Stimulated activated naive CD8-positive, alpha-beta T cell treated with anti-CD3 and anti-CD28 coated beads, Interleukin-15, Interleukin-2, amounts not matched to agents 100 U/mL and 50 U/mL, for 24 hours (primary cell): ENCODE measurements around the gene ZNF106.

ENCODE experiments used
- ATAC-seq: fragments of 150-1000 bp; cut with Tn5 transposase; one replicate; pipeline ENCODE4 v1.10.0; 2021
- DNase-seq: peaks from one replicate; pipeline ENCODE4 v3.0.0; 2021

The ZNF106 gene

DNA sequence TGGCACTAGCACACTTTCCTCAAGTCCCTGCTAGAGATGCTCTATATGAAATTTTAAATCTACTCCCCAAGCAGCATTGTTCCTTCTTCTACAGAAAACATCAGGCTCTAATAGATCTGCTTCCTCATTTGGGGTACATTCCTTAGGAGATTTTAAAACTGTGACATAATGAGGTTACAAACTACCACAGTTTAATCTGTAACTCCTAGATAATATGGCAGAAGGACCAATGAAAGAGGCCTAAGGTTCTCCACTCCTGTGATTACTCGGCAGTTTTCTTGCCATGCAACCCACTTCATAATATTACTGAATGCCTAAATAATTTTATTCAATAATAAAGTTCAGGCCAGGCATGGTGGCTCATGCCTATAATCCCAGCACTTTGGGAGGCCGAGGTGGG lies 16.1 kb downstream of the ZNF106 start:
- ATAC-seq (no peak), DNase-seq (no peak)

DNA sequence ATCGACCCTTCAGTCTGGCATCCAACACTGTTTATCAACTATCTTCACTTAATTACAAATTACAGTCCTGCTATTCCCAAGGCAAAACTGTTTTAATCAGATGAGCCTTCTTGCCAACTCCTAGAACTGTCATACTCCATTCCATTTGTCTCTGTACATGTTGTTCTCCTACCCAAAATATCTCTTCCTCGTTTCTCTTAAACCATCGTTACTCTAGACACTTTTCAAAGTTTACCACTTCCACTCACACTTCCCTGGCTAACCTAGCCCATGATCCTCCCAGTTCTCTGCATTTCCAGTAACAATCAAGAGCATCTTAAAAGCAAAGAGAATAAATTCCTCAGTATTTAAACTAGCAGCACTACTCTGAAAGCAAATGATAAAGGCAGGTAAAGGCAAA lies 19.9 kb downstream of the ZNF106 start:
- DNase-seq, result no peak
- no peak for ATAC-seq

DNA sequence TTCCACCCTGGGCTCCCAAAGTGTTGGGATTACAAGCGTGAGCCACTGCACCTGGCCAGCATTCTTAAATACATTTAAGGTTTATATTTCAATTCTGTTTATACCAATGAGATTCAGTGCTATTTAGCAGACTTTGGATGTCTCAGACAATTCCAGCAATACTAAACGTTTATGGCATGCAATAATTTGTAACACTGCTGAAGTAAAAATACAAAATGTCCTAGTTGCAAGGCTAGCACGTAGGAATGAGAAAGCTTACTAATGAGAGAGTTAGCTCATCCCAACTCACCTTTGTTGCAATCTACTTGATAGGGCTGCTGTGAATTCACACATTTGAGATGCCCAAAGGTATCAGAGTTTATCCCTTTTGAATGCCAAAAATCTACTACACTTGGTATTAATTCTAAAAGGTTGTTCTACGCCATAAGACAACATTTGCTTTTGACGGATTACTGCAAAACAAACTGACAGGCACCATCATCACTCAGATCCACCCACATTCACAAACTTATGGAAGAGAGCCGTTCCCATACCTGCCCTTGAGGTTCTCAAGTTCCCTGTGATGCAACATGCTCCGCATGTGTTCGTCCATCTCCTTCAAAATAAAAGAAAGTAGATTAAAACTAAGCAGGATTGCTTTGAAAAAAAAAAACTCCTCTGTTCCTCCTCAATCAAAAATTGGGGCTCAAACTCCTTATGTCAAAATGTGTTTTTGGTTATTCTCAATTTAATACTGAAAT lies 25.3 kb downstream of the ZNF106 start:
- DNase-seq (no peak), ATAC-seq (no peak)

DNA sequence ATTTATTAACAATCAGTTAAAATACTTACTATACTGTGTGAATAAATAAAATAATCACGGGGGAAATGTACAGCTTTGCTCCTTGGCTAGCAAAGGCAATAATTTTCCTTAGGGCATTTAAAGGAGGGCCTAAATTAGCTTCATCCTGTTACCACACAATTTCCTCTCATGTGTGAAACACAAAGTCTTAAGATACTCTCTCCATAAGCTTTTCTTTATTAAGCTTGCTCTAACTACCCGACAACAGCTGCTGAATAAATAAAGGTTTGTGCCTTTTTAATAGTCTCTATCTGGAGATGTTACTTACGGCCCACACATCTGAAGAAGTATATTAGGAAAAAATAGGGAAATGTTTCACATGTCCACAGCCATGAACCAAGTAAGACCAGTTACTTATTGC lies 29.7 kb downstream of the ZNF106 start:
- DNase-seq (no peak), ATAC-seq (no peak)

DNA sequence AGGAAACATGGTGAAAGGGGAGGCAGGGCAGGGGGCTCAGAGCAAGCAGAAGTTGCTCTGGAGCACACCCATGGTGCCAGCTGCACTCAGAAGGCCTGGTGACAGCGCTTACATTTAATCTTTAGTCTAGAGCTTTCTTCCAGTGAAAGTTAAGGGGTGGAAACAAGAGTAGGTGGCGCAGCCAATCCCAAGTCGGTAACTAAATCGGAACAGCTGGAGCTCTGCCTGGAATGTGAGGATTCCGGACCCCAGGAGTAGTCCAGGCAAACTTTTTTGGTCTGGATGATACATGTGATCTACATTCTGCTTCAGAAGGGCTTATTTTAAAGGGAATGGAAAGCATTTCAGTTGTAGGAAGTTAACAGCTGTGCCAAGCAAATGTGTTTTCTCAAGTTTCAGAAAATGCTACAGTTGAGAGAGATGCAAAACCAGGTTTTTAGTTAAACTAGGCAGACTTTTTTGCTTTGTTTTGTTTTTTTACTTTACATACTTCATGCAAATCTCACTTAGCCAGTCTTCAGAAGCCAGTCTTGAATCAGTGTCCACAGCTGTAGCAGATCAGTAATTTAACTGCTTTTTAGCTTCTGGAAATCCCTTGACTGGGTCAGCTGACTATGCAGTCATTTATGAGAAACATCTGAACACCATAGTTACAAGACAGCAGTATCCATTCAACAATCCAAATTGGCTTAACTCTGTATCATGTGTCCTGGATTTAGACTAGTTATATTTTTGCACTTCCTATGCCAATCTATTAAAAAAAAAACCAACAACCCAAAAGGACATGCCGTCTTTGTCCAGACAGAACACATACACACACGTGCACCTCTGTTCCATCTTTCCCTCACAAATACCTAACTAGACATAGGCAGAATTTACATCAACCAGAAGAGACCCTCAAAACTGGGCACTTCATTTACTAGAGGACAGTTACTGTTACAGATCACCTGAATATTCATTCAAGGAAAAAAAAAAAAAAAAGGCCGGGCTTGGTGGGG lies 33.2 kb downstream of the ZNF106 start:
- ATAC-seq (no peak), DNase-seq (no peak)

DNA sequence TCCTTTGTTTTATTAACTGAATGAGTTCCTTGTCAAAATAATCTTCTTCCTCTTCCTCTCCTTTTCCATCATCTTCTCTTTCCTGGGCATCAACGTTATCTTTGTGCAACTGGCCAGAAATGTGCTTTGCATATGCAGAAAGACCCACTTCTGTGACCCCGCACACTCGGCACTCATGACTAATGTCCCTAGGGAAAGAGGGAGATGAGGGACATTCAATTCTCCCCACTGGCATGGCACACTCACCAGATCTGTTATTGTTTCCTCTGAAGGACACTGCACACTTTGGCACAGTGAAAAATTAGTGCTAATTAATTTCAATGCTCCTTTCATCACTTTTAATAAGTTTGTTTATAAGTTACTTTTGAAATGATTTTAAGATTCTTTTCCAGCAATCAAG lies 34.0 kb downstream of the ZNF106 start:
- DNase-seq, result no peak
- no peak for ATAC-seq

DNA sequence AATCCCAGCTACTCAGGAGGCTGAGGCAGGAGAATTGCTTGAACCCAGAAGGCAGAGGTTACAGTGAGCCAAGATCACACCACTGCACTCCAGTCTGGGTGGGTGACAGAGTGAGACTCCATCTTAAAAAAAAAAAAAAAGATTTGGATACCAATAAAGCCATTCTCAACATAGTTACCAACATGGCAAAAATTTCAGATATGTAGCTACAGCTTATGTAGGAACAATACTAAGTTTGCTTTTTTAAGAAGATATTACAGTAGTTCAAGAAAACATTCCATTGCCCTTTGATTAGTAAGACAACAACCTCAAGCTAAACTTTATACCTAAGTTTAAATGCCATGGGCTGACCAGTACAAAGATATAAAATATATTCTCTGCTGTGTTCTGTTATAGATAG lies 34.4 kb downstream of the ZNF106 start:
- ATAC-seq (no peak), DNase-seq (no peak)

DNA sequence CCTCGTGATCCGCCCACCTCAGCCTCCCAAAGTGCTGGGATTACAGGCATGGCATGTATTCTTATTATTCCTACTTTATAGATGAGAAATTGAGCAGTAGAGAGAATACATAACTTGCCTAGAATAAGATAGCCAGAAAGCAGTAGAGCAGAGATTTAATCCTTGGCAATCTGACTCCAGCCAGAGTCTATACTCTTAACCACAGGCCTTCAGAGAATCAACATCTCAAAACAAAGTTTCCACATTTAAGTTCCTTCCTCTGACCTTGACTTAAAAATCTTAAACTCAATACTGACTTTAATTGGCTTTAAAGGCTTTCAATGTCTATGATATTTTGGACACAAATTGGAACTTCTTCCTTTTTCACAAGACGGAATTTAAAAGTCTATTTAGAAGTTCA lies 37.1 kb downstream of the ZNF106 start:
- ATAC-seq, result no peak

DNA sequence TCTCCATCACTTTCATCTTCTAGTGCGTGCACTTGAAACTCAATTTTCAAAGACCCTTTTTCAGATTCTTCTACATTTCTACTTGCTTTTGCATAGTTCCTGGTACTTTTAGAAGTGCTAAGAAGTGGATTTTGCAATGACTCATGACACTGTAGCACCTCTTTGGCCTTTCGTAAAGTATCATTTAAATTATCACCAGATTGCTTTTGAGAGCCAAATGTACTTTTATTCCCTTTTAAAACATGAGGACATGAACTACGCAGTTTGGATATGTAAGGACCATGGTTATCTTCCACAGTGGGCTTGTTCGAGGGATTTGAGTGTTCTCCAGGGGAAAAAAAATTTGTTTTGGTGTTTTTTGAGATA lies 40.5 kb downstream of the ZNF106 start:
- DNase-seq (no peak), ATAC-seq (no peak)

More for the DNA sequence above, 37.1 kb downstream of the ZNF106 start:
- DNase-seq, result no peak

DNA sequence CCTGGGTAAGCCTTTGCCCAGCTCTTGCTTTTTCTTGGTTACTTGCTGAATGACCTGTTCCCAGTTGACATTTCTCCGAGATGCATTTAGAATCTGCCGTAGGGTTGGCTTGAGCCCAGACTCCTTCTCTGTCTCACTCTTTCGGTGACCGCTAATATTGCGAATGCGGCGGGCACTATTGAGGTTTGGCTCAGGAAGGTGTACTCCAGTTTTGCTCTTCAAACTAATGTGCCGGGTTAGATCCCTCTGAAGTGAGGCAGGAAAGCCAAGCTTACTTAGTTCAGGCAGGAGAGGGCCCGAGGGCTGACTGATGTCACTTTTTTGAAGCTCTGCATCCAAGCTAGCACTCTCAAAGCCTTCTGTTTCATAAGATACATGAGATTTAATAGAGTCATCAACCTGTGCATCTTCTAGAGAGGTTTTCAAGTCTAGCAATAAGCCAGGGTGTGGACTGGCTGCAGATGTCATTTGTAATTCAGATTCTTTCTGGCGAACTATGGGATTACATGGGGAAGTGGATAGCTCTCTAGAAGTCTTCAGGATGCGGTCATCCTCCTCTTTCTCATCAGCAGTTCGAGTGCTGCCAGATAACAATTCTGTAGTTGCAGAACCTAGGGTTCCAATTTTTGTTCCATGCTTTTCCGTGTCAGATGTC lies 41.0 kb downstream of the ZNF106 start:
- DNase-seq (no peak), ATAC-seq (no peak)

DNA sequence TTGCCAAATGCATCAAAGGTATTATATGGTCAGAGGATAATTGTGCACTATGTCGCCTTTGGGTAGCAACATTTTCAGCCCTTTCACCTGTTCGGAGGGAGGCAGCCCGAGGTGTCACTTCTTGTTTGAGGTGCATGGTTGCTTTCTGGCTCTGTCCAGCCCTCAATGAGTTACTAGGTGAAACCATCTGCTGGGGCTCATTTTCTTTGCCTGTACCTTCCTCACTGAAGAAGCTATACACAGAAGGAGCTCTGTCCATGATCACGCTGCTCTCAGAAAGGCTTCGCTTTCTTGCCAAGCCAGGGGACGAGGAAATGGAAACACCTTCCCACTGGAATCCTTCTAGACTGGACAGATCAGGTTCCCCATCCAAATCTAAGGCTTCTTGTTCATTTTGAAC lies 42.7 kb downstream of the ZNF106 start:
- no peak for DNase-seq
- ATAC-seq, result no peak

DNA sequence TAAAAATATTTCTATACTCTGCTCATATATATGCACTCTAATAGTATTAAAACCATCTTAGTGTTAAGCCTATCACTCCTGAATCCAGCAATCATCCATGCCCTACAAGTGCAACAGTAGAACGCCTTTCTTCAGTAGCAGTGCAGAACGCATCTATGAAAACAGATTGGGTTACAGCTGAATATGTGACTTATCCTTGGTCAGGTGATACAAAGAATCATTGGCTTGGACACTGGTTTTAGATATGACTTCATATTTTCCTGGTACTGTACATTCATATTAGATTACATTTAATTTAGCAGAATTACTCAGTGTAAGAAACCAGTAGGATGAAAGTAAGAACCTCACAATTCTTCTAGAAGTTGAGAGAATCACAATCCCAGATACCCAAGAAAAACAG lies 43.3 kb downstream of the ZNF106 start:
- DNase-seq (no peak), ATAC-seq (no peak)

DNA sequence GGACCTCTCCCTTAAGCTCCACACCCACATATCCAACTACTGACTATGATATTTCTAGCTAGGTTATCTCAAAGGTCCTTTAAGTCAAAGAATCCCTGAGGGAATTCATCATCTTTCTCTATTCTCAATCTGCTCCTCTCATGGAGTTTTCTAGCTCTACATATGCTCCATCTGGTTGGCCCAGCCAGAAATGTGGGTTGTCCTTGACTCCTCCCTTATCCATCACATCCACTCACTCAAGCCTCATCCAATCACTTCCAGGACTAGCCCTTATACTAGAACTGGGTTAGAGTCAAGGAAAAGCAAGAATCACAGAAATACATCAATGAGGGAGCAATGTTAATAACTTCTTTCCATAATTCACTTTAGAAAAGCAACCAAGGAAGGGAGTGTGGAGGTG lies 45.4 kb downstream of the ZNF106 start:
- DNase-seq (no peak), ATAC-seq (no peak)

DNA sequence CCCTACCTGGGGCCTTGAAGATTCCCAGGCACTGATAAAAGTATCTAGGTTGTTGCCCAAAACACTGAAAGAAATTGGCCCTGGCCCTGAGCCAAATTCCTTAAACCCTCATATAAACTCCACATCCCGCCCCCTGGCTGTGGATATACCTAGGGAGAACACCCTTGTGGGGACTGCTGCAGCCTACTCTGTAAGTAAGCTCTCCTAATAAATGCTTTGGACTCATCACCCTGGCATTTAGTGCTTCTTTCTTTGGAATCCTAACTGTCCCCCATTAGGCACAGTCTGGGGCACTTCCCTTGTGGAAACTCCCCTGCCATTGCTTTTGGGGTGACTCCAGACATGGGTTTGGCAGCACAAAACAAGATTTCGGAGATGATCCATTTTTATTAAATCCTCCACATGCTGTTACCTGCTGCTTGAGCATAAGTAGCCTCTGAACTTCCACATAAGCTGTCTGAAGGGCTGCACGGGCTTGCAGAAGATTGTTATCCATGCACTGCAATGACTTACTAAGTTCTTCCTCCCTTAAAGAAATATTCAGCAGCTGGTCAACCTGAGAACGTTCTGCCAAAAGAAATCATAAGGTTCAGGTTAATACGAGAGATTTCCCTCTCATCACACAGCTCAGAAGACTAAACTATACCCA lies 46.4 kb downstream of the ZNF106 start:
- no peak for DNase-seq
- ATAC-seq, result no peak

DNA sequence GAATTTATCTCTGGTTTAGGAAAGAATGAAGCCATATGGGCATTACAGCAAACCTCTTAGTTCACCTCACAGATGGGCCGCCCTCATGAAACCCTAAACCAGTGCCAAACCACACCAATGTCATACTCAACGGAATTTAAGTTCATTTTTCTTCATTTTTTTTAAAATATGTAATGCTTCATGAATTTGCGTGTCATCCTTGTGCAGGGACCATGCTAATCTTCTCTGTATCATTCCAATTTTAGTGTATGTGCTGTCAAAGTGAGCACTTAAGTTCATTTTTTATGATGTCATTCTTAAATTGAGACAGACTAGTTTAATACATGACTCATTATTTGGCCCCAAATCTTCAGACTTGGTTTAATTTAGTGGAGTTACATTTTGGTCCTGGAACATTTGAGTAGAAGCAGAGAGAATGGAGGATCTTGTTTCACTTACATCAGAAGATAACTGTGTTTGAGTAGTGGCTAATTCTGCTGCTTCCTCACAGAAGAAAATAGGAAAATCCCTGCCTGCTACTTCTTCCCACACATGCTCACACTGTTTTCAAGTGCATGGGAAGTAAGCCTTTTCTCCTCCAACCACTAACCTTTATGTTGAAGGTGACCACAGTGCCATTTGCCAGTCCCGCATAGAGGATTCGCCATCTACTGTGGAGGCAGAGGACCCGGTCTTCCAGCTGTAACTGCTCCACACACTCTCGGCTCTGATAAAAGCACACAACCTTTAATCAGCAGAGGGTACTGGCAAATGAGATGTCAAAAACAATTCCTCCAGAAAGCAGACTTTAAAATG lies 63.3 kb downstream of the ZNF106 start:
- peak; percentile 7 for DNase-seq
- ATAC-seq, result peak; percentile 81

DNA sequence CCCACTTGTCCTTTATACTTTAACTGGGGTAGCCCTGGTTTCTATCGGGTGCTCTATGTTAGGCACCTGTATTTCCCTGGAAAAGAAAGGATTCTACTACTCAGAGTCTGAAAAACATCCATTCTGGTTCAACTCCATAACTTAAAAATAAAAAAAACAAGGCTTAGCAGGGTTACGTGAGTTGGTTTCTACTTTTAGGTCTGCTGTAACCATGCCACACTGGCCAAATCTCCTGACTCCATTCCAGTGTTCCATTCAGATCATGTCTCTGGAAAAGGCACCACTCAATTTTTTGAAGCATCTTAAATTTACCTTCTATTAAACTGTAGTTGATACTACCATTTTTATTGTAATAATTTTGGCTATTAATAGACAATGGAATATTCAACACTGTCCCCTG lies 69.6 kb downstream of the ZNF106 start:
- ATAC-seq, result no peak
- DNase-seq, result no peak

DNA sequence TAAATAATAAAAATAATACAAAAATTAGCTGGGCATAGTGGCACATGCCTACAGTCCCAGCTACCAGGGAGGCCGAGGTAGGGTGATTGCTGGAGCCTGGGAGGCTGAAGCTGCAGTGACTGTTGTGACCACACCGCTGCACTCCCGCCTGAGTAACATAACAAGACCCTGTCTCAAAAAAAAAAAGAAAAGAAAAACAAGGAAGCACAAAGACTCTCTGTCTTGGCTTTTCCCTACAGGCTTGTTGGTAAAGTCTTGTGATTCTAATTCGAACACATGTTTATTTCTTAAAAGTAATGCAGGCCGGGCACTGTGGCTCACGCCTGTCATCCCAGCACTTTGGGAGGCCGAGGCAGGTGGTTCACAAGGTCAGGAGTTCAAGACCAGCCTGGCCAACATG lies 71.6 kb downstream of the ZNF106 start:
- DNase-seq (no peak), ATAC-seq (no peak)

DNA sequence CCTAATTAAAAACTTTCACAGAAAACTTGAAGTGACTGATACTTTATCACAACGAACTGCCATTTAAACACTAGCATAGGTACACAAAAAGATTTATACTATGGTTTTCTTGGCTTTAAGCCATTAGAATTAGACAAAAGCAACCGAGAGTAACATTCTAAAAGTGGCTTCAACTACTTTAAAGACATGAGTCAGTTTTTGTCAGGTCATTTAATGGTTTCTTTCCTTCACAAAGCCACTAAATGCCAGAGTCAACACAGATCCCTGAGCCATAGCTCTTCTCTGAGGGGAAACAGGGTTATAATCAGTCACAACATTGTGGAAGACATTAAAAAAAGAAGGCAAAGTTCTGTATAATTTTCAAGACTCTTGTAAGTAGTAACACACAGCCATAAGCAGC lies 77.0 kb downstream of the ZNF106 start:
- DNase-seq, result no peak
- ATAC-seq, result no peak

DNA sequence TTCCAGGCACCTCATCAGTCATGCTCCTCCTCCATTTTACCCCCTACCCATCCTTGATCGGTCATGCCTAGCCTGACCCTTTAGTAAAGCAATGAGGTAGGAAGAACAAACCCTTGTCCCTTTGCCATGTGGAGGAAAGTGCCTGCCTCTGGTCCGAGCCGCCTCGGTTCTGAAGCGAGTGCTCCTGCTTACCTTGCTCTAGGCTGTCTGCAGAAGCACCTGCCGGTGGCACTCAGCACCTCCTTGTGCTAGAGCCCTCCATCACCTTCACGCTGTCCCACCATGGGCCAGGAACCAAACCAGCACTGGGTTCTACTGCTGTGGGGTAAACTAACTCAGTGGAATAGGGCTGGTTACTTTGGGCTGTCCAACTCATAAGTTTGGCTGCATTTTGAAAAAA lies 79.1 kb downstream of the ZNF106 start:
- no peak for ATAC-seq
- no peak for DNase-seq

DNA sequence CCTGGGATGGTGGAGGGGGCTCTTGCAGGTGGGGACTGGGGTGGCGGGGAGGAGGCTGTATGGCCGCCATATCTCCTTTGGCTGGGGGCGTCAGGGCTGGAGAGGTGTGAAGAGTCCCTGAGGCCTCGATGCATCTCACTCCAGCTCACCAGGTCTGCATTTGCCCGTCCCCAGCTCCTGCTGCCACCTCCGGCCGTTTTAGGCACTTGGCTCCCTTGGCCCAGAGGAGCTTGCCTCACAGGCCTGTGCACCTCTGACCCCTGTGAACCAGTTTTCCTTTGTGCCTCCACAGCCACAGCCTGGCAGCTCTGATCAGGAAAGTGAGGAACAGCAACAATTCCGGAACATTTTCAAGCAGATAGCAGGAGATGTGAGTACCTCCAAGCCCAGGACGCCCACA lies 81.9 kb downstream of the ZNF106 start:
- no peak for DNase-seq
- ATAC-seq, result no peak

DNA sequence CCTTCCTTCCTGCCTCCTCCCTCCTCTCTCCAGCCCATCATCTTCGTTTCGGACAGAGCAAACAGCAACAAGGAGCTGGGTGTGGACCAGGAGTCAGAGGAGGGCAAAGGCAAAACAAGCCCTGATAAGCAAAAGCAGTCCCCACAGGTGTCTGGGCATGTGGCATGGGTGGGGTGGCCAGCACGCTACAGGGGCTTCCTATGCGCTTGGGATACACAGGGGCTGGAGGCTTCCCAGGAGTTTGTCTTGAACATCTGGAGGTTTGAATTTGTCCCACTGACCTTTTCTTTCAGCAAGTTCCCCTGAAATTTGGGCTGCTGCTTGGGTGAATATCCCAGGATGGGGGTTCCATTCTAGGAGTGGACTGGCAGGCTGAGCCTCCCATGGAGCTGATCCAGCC lies 82.8 kb downstream of the ZNF106 start:
- no peak for ATAC-seq
- no peak for DNase-seq
